Pancreas (tissue), 10 donors: ENCODE results near the gene TMEM267. TPM values are rescaled to one million over a fixed set of nuclear protein-coding genes. Genes with fewer than 3 reads are reported as not detected.
A peak's percentile ranks its signal among the peaks of the same experiment; 100 is the strongest.

Experiments used
- ATAC-seq, 4 donors: fragments of 200-7000 bp; cut with Tn5 transposase; one replicate each; pipeline versions ENCODE4 v1.8.0 to v1.9.1; 2020; ENCODE audit warnings: mild to moderate bottlenecking in 4 of 4, moderate library complexity in 4 of 4
- DNase-seq, 6 donors: peaks; one replicate each; pipeline ENCODE4 v3.0.0-alpha.2; 2020
- FAIRE-seq: peaks from 2 replicates; lab custom pipeline; 2012; peaks lifted over from hg19 to GRCh38; lab: Jason Lieb, UNC
- H3K27ac ChIP-seq, 4 donors: fragments of 200-600 bp; sonication (generic); 1 replicate in 3 of 4; 2 replicates in 1 of 4; pipeline versions ENCODE4 v1.5.0 to v1.8.0; 2020
- H3K27me3 ChIP-seq, 4 donors: fragments of 200-600 bp; one replicate each; pipeline ENCODE4 v1.8.0; 2021
- H3K36me3 ChIP-seq, 3 donors: fragments of 200-600 bp; sonication (generic) in 1 of 3; one replicate each; pipeline versions ENCODE4 v1.5.0 to v1.8.0; 2020 to 2021
- H3K4me1 ChIP-seq, 3 donors: fragments of 200-600 bp; one replicate each; pipeline ENCODE4 v1.8.0; 2021
- H3K4me3 ChIP-seq, 4 donors: fragments of 200-600 bp; sonication (generic) in 2 of 4; one replicate each; pipeline versions ENCODE4 v1.5.0 to v1.8.0; 2020 to 2021
- H3K9me3 ChIP-seq, 4 donors: fragments of 200-600 bp; one replicate each; pipeline ENCODE4 v1.8.0; 2021
- CTCF ChIP-seq, 4 donors: fragments of 200-600 bp; sonication (generic) in 3 of 4; IDR thresholded peaks; one replicate each; pipeline versions ENCODE4 v1.5.0 to v1.8.0; 2021; ENCODE audit warnings: antibody characterized with exemption in 4 of 4
- WGBS, 2 donors: extraction: QIAGEN DNeasy Blood & Tissue Kit; methylation state at CpG; one replicate each; pipeline ENCODE4 v1.1.7; 2013; 5-methylcytosine and 5-hydroxymethylcytosine counted together
- intact Hi-C, 3 donors: fragments of 100-400 bp; cut with DNase I; formaldehyde crosslinking; loops; one replicate each; pipeline versions ENCODE4 v1.11.1 to v1.14.2; 2022
- polyA plus RNA-seq, 2 donors: library from polyadenylated mRNA; stranded (reverse); fragments of 200-250 nt; gene quantifications; one replicate each; pipeline ENCODE4 v1.2.3, GENCODE V29; 2013
- total RNA-seq, 6 donors: library from RNA; stranded (reverse); fragmentation: NEBNext Ultra II Directional in 4 of 6; extraction: Animal tissue kit (Norgen Biotek cat#: 25700) in 4 of 6; gene quantifications; one replicate each; pipeline versions ENCODE4 v1.2.1 to v1.2.4, GENCODE V29; 2021 to 2023
- donor health status: healthy with polysubstance abuse.
- donor health status: DM: no; HTN: no; CAD: no; lungs with moderate emphysema.
- donor health status: DM: no; HTN: no; CAD: no.
- donor health status: control.
- donor health status: control.
- donor health status: Bipolar disorder and iron deficiency.
- donor health status: DM: yes; HTN: yes; CAD: no.
- donor health status: DM: no; HTN: no; CAD: no.
- donor health status: DM: no; HTN: no; CAD: no.
- donor health status: DM: yes; HTN: yes; CAD: no.

Gene TMEM267
- total and polyA plus RNA-seq, 8 donors = 3.5 to 8.4 (median 5.2) TPM

- Histone ChIP-seq H3K4me3 (no peak overlapping the region), H3K27ac (peak overlapping the region in 3 of 4 donors; percentile 27 to 68 (median 59)), H3K27me3 (no peaks in the 10 kb centered on the region), H3K36me3 (no peaks in the 10 kb centered on the region), H3K4me1 (peaks cover 11 to 22% (median 19%) of the 10 kb centered on the region in 3 donors), H3K9me3 (no peaks in the 10 kb centered on the region)
- ATAC-seq (peak in 3 of 4 donors; percentile 43 to 67 (median 63)), FAIRE-seq (no peak), DNase-seq (no peak)
- WGBS, 2 donors = 41 to 44% methylated on average over 4 of the region's 4 CpGs
- no peak for TF ChIP-seq CTCF (IDR thresholded peaks at IDR 0.05)
- intact Hi-C loops = no loop called here
These were observed 50.3 kb downstream of the TMEM267 start for GRCh38 chr5:43433382-43433781.

- intact Hi-C loops = no loop called here
- Histone ChIP-seq H3K4me3 (no peak overlapping the region), H3K9me3 (no peaks in the 10 kb centered on the region), H3K27me3 (no peaks in the 10 kb centered on the region), H3K36me3 (no peaks in the 10 kb centered on the region), H3K27ac (peak overlapping the region; percentile 27 to 68 (median 48)), H3K4me1 (peaks cover 11 to 22% (median 19%) of the 10 kb centered on the region in 3 donors)
- DNase-seq (peak; percentile 65 to 81 (median 74)), ATAC-seq (peak; percentile 87 to 91 (median 88)), FAIRE-seq (no peak)
- TF ChIP-seq CTCF (IDR thresholded peaks at IDR 0.05) = no peak
- 24 to 31% methylated on average over 3 of the region's 3 CpGs for WGBS, 2 donors
These were observed 50.9 kb downstream of the TMEM267 start for GRCh38 chr5:43432486-43433375.

DNA sequence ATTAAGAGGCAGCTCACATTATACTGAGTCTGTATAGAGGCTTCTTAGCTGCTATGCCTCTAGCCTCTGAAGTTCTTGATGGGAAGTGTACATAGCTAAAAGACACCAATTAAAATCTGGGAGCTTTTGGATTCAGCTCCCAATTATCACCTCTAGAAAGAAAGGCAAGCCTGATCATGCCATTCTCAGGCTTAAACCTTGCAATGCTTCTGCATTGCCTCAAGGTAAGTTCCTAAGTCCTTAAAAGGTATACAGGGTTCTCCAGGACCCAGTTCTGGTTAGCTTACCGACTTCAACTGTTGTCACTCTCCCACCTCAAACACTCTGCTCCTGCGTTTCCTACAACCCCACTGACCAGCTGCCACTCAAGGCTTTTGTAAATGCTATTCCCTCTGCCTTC, 54.0 kb downstream of the TMEM267 start:
- H3K27ac ChIP-seq = no peak overlapping the region
- no peak for FAIRE-seq
- peaks cover 11 to 22% (median 19%) of the 10 kb centered on the region in 3 donors for H3K4me1 ChIP-seq
- no peaks in the 10 kb centered on the region for H3K27me3 ChIP-seq
- no peak for DNase-seq
- no peak overlapping the region for H3K4me3 ChIP-seq
- intact Hi-C loops = no loop called here
- 87 to 97% methylated on average over 2 of the region's 2 CpGs for WGBS, 2 donors
- no peaks in the 10 kb centered on the region for H3K36me3 ChIP-seq
- TF ChIP-seq CTCF (IDR thresholded peaks at IDR 0.05) = no peak
- ATAC-seq = no peak
- H3K9me3 ChIP-seq = no peaks in the 10 kb centered on the region

- ATAC-seq = no peak
- Histone ChIP-seq H3K27me3 (no peaks in the 10 kb centered on the region), H3K4me3 (no peak overlapping the region), H3K9me3 (no peaks in the 10 kb centered on the region), H3K36me3 (no peaks in the 10 kb centered on the region), H3K4me1 (peaks cover 11 to 19% (median 19%) of the 10 kb centered on the region in 3 donors), H3K27ac (peak overlapping the region in 2 of 4 donors; percentile 48 to 63)
- DNase-seq = no peak
- intact Hi-C loops = no loop called here
- TF ChIP-seq CTCF (IDR thresholded peaks at IDR 0.05) = no peak
- no peak for FAIRE-seq
- WGBS, 2 donors = 81 to 83% methylated on average over 7 of the region's 7 CpGs
These were observed 54.6 kb downstream of the TMEM267 start for GRCh38 chr5:43429016-43429415.

DNA sequence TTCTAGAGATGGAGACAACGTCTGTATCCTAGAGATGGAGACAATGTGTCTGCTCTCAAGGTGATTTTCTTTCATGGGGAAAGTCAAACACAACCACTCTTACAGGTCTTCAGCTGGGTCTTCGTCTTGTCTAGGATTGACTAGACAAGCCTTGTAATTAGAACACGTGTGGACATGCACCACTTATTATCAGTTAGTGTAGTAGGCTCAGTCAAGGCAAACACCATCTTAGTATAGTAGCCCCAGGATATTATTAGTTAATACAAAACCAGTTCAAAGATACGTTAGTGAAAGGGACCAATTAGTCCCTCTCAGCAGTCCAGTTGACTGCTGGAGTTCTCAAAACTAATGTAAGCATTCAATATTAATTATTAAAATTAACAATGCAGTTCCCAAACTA, 56.4 kb downstream of the TMEM267 start:
- Histone ChIP-seq H3K9me3 (no peaks in the 10 kb centered on the region), H3K27ac (peak overlapping the region in 3 of 4 donors; percentile 28 to 63 (median 48)), H3K27me3 (no peaks in the 10 kb centered on the region), H3K4me1 (peaks cover 0 to 8% (median 6%) of the 10 kb centered on the region in 3 donors), H3K4me3 (no peak overlapping the region), H3K36me3 (no peaks in the 10 kb centered on the region)
- intact Hi-C loops = no loop called here
- ATAC-seq (no peak), DNase-seq (no peak), FAIRE-seq (no peak)
- WGBS, 2 donors = 56 to 58% methylated on average over 4 of the region's 4 CpGs
- TF ChIP-seq CTCF (IDR thresholded peaks at IDR 0.05) = no peak
